H1 (cell line): Measurements from ENCODE around the gene SRR. TPM values are rescaled to one million over a fixed set of nuclear protein-coding genes. Genes with fewer than 3 reads are reported as not detected.

Experiments
- CHD7 ChIP-seq: fragments of 300-600 bp; sonication (generic); IDR thresholded peaks from 2 replicates; pipeline ENCODE4 v1.7.1; 2012; ENCODE audit warnings: low read length, moderate library complexity, mild to moderate bottlenecking, inconsistent platforms; ENCODE audit not compliant: insufficient replicate concordance
- polyA plus RNA-seq, 7 experiments: library from polyadenylated mRNA; depleted of rRNA in 3 of 7; stranded (reverse) in 5 of 7; unstranded in 2 of 7; fragments of >200 nt in 5 of 7; fragments of 200-250 nt in 2 of 7; gene quantifications; 1 replicate in 5 of 7; 2 replicates in 1 of 7; 4 replicates in 1 of 7; pipeline versions ENCODE4 v1.2.1 to v1.2.3, GENCODE V29; 2011 to 2013; ENCODE audit warnings: missing spikeins in 2 of 7, mixed read lengths in 2 of 7
- total RNA-seq: library from RNA; stranded (reverse); fragmentation: NEBNext Ultra II Directional; extraction: Animal tissue kit (Norgen Biotek cat#: 25700); gene quantifications from 2 replicates; pipeline ENCODE4 v1.2.1, GENCODE V29; 2021

Gene SRR
- total and polyA plus RNA-seq, 2 of the 8 experiments (the other 6 are each of a cell fraction or from before 2014, with no cell fraction given) = 3.6 to 4.5 TPM

GRCh38 chr17:2373179-2373578, 69.4 kb downstream of the SRR start (continued):
- TF ChIP-seq CHD7 = no peak
